T-helper 9 cell (primary cell): ENCODE results near the gene SAFB2.

Source experiments
- DNase-seq: peaks from one replicate; pipeline ENCODE4 v3.0.0-alpha.2; 2020
- total RNA-seq, 2 donors: gene quantifications; one replicate each; lab custom pipeline; 2026; lab: John Stamatoyannopoulos, UW

The SAFB2 gene
- total RNA-seq: 131 to 240 reads per million in 2 donors

DNA sequence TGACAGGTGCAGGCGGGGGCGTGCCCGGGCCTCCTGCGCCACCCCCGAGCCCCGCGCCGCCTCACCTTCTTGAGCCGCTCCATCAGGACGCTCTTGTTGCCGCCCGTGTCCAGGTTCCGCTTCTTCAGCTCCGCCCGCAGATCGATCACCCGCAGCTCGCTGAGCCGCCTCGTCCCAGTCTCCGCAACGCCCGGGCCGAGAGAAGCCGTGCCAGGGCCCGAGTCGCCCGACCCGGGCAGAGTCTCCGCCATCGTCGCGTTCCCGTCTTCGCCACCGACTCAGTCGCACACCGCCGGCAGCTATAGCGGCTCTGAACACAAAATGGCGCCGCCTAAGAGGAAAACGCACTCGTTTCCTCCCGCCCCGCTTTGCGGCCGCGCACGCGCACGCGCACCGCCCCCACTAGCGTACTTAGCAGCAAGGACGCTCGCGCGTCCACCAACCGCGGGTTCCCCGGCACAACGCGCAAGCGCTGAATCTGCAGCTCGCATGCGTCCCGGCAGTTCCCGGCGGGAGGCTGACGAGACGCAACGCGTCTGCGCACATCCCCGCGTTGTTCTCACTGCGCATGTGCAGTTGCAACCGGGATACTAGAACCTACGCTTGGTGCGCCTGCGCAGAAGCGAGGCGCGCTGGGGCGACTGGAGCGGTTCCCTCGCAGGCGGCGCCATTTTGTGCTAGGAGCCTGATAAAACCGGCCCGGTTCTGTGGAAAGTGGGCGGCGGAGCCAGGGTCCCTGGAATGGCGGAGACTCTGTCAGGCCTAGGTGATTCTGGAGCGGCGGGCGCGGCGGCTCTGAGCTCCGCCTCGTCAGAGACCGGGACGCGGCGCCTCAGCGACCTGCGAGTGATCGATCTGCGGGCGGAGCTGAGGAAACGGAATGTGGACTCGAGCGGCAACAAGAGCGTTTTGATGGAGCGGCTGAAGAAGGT, at the start of gene SAFB2, which contains the start of gene SAFB:
SAFB2 (minus strand) TSS at position 312 of the 932 bp plus-strand sequence; CDS start at position 251, 61 bp downstream.
SAFB (plus strand) TSS at position 619 of the 932 bp plus-strand sequence; CDS start at position 742, 123 bp downstream.
- DNase-seq: peak; percentile 97

DNA sequence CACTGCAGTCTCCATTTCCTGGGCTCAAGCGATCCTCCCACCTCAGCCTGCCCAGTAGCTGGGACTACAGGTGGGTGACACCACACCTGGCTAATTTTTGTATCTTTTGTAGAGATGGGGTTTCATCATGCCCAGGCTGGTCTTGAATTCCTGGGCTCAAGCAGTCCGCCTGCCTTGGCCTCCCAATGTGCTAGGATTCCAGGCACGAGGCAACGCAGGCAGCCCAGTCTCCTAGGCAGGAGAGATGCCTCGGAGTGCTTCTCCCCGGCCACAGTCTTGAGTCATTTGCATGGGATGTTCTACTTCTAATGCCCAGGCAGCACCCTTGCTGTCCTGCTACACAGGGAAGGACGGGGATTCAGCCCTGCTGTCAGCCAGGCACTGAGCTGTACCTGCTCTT, 49.0 kb upstream of the SAFB2 start:
- DNase-seq: no peak

DNA sequence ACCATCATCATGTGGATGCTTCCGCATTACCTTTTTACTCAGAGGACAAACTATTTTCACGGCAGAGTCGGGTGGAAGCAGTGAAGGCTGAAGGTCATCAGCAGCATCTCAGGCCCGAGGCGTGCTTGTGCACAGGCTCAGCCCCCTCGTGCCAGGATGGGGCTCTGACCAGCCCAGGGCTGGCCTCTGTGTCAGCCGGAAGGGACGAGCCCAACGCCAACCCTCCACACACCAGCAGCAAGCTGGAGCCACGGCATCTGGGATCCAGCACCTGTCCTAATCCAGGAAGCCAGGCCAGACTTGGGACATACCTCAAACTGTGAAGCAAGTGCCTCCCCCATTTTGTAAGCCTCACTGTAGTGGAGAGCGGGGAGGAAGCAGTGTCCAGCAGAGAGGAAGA, 46.6 kb upstream of the SAFB2 start:
- no peak for DNase-seq

DNA sequence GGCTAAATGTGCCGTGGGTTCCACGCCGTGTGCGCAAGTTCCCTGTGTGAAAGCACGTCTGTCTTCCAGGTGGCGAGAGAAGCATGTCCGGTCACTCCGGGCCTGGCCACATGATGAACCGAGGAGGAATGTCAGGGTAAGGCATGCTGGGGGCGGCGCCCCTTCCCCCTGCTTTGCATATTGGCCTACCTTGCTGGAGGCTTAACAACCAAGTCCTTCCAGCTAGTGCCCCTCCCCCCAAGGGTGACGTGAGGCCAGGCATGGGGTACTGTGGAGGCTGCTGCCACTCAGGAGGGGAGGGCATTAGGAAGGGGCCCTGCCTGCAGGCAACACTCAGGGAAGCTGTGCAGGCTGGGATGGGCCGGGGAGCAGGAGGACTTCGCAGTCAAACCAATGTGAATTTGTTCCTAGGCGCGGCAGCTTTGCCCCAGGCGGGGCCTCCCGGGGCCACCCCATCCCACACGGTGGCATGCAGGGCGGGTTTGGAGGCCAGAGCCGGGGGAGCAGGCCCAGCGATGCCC, 45.2 kb upstream of the SAFB2 start:
- DNase-seq: no peak

DNA sequence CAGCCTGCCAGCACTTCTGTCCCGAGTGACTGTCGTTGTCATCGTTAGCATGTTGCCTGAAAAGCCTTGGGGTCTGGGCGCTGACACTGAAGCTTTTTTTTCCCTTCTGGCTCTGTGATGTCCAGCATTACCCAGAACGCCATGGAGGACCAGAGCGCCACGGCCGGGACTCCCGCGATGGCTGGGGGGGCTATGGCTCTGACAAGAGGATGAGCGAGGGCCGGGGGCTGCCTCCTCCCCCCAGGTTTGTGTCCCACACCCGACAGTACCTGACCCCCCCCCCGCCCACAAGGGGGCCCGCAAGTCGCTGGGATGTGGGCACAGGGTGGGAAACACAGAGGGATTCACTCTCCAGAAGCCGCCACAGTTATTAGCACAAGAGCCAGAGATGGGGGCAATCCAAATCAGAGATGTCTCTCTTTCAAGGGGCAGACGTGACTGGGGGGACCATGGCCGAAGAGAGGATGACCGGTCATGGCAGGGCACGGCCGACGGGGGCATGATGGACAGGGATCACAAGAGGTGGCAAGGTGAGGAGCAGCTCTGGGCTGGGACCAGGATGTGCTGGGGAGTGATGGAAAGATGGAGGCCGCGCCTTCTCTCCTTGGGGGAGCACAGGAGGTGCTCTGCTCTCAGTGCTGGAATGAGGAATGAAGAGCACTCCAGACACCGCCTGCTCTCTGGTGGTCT, 44.5 kb upstream of the SAFB2 start:
- no peak for DNase-seq

DNA sequence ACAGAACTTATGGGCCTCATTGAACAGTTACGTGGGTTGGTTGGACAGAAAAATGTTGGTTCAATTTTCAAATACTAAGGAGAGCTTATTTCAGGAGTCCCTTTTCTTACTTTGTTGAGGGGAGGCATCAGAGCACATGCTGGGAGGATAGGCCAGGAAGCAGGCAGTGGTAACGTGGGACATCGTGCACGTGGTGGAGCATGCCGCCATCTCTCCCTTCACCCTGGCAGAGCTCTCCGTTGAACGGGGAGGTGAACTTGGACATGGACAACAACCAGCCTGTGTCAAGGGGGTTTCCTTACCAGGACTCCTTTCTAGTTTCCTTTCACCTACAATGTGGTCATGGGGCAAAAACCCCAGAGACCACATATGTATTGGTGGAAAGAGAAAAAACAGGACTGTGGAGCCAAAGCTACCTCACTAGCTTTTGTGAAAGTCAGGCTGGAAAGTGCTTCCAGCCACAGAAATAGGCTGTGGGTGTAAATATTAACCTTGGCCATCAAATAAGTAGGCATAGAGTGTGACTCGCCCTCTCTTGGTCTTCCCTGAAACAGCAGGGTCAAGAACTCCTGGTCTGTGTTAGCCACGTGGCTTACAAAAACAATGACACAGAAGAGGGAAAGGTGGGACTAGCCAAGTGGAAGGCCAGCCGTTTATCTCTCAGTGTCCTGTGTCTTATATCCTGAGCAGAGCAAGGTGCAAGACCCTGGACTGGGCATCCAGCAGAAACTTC, 43.4 kb upstream of the SAFB2 start:
- DNase-seq: no peak

DNA sequence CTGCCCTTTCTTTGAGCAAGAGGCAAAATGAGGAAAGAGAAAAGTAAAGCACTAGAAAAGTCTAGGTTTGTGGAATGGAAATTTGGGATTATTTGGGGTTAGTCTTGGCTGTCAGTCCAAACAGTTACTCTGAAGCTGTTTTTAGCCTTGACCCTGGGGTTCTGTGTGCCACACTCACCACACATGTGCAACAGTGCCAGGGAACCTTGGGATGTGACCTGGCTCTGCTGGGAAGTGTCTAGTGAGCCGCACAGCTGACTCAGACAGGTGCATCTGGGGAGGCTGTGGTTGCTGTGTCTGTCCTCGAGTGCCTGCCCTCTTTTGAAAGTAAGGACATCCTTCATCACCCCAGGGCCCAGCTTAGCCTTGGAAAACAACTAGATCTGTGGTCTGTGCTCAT, 41.9 kb upstream of the SAFB2 start:
- DNase-seq: no peak

DNA sequence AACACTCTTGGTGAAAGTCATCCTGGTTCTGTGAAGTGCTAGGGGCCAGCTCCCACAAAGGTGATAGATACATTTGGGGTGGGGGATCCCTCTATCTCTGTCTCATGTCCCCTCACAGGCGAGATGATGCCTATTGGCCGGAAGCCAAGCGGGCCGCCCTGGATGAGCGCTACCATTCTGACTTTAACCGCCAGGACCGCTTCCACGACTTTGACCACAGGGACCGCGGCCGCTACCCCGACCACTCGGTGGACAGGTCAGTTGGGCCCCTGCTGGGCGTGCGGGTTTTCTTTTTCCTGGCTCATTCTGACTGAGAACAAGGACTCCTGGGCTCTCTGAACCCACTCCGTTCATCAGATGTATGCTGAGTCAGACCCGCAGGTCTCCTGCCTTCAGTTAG, 41.3 kb upstream of the SAFB2 start:
- no peak for DNase-seq

DNA sequence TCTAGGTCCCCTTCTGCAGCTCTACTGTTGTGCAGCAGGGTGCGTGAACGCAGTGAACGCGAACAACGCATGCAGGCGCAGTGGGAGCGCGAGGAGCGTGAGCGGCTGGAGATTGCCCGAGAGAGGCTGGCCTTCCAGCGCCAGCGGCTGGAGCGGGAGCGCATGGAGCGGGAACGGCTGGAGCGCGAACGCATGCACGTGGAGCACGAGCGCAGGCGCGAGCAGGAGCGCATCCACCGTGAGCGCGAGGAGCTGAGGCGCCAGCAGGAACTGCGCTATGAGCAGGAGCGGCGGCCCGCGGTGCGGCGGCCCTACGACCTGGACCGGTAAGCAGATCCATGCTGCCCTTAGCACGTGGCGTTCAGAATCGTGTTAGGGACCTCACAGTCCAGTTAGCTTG, 38.9 kb upstream of the SAFB2 start:
- no peak for DNase-seq

DNA sequence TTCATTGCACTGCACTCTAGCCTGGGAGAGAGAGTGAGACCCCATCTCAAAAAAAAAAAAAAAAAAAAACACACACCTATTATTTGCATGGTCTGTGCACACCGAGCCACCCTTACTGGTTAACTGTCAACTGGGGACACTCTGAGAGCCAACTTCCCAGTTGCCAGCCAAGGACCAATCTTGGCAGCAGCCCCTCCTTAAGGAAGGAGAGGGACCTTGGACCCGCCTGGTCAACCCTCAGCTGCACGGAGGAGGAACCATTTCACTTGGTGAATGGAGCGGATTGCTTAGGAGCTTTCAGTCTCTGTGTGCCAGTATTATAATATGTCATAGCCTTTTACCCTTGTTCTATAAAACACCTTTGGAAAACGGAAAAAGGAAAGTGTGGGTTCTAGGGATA, 32.8 kb upstream of the SAFB2 start:
- no peak for DNase-seq

DNA sequence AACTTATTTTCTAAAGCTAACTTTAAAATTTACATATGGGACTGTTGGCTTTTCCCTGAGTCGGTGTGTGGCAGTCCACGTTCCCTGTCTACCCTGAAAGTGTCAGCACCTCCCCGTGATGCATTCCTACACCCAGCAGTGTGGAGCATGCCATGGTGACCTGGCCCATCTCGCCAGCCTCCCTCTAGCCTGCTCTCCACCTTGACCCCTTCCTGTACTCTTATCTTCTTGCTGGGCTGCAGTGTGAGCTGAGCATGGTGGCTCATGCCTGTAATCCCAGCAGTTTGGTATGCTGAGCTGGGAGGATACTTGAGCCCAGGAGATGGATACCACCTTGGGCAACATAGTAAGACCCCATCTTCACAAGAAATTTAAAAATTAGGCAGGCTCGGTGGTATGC, 32.4 kb upstream of the SAFB2 start:
- DNase-seq: no peak

DNA sequence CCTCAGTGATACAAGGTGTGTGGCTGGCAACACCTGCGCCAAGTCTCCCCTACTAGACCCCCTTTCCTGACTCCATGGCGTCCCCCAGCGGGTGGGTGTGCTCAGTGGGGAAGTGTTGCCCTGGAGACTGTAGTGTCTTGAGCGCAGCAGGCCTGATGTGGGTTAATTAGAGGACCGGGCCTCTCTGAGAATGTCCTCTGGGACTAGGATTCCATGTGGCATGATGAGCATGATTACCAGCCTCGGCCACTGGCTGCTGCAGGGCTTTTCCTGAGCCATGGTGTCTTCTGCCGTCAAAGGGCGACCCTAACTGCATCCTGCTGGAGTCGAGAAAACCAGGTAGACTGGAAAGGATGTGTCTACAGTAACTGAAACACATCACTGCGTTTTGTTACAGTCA, 29.7 kb upstream of the SAFB2 start:
- no peak for DNase-seq

DNA sequence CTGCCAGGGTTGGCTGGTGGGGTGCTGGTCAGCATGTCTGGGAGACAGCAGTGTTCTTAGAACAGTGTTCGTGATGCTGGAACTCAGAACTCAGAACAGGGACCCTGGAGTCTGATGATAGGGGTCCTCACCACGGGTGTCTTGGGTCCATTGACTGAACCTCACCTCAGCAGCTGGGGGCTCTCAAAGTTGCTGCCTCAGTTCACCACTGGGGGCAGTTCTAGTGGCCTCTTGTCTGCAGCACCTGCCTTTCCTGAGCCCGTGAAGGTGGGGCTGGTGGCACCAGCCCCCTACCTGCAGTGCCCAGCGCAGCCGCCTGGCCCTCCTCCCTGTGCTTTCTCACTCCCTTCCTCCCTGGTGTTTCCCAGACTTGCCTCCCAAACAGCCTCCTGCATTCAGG, 28.8 kb upstream of the SAFB2 start:
- DNase-seq: no peak

DNA sequence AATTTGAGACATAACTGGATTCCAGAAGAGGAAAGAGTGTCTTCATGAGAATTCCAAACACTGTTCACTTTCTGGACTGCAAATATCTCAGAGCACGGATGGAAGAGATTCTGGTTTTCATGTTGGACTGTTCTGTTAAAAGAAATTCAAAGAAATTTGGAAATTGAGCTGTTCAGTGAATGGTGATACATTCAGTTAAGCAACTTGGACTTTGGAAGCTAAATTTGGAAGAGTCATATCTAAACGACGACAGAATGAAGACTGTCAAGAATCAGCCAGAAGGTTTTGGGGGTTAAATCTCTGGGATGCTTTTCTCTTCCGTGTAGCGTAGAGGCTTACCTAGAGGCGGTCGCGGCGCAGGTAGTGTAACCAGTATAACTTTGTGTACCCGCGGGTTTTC, 25.9 kb upstream of the SAFB2 start:
- no peak for DNase-seq

DNA sequence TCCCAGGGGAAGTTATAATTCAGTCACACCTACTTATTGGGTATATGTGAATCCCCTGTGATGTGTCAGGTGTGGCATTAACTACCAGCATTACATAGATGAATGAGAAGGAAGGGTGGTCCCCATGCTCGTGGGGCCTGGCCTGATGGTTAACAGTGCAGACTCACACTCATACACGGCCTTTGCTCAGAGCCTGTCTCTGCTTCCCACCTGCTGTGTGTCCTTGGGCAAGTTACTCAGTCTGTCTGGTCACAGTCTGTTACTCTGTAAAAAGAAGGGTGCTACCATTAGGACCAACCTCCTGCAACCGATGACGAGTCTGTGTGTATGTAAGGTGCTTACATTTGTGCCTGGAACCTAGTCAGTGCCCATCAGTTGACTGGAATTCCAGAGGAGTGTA, 24.1 kb upstream of the SAFB2 start:
- DNase-seq: no peak

DNA sequence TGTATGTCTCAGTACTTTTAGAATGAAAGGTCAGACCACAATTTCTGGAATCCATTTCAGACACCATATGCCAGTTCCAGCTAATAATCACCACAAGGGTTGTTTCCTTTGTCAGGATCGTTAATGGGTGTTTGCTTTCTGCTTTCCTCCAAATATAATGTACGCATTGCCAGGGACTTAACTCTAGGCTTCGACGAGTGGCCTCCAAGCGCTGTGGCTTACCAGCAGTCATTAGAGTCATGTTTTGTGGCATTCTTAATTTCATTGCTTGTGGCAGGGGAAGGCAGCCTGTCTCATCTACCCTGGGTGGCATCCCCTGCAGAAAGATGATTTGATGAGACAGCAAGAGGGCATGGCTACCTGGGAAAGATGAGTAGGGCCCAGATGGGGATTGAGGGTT, 22.8 kb upstream of the SAFB2 start:
- DNase-seq: no peak

DNA sequence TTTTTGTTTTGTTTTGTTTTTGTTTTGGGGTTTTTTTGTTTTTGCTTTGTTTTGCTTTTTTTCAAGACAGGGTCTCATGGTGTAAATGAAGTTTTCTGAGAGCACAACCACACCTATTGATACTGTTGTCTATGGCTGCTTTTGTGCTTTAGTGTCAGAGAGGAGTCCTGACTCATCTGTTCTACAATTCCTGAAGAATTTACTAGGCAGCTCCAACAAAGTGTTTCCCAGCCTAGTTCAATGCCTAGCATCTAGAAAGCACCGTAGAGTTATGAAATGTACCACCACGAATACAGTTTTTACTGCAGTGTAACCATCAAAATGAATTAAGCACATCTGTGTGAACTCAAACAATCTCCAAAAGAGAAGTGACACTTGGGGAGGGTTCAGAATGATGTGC, 21.5 kb upstream of the SAFB2 start:
- DNase-seq: no peak

DNA sequence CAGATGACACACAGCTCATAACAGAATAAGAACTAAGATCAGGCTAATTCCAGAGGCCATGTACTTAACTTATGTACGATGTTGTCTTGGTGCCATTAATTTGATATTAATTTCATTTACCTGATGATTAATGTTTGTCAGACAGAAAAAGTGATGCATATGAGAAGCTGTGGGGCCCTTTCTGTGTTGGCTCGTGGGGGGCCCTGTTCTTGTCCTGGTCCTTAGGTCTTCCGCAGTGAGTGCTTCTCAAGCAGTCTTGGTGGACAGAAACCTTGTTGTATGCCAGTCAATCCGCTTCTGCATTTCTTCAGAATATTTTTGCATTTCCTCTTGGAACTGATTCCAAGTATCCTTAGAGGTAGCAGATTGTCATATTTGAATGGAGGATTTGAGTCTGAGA, 20.5 kb upstream of the SAFB2 start:
- DNase-seq: no peak

DNA sequence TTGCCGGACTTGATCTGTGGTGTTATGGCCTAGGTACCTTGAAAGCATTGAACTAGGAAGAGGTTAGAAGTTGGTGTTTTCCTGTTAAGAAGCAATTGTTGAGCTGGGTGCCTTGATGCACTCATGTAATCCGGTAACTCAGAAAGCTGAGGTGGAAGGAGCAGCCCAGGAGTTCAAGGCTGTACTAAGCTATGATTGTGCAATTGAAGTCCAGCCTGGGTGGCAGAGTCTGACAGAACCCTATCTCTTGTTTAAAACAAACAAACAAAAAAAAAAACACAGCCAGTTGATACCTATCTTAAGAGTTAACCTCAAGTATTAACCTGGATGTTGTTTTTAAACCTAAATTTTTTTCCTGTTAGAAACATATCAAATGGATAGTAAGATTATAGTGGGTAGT, 19.6 kb upstream of the SAFB2 start:
- no peak for DNase-seq

DNA sequence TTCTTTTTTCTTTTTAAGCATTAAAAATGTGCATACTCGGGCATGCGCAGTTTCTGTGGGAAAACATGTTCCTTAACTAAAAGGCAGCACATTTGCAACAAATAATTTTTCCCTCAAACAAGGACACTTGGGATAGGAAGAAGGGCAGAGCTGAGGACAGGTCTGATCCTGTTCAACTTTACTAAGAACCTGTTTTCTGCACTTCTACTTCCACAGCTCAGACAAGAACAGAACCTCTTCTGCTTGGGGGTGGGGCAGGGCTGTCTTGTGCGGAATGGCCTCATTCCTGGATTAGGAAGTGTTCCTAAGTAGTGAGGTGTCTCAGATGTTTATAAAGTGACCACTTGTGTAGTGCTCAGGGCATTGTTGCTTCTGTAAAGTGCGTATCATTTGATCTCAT, 18.6 kb upstream of the SAFB2 start:
- DNase-seq: no peak

DNA sequence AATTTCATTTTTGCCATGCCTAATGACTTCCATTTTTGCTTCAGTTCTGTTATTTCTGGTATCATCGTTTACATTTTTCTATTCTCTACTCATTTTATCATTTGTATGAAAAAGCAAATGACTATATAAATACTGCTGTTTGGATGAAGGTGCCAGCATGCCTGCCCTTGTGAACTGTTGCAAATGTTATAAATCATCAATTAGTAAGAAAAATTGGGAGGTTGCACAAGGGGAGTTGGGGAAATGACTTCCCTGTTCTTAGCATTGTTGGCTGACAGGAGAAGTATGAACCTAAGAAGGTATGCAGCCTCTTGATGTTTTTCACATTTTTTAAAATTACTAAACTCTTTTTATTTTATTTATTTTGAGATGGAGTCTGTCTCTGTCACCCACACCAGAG, 15.4 kb upstream of the SAFB2 start:
- no peak for DNase-seq

DNA sequence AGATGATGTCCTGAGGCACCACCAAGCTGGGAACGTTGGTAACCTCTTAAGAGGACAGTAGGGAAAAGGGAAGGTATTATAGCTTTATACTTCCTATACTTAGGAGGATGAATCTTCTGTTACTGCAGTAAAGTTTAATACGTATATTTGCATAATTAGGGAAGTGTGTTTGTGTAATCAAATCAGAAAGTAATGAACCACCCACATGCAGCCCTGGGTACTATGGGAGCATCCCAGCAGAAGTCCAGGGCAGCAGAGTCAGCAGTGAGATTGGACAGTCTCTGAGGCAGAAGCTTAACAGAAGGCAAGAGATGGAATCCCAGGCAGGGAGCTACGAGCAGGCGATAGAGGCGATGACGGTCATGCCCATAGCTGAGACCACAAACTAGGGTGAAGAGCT, 12.9 kb upstream of the SAFB2 start:
- no peak for DNase-seq

DNA sequence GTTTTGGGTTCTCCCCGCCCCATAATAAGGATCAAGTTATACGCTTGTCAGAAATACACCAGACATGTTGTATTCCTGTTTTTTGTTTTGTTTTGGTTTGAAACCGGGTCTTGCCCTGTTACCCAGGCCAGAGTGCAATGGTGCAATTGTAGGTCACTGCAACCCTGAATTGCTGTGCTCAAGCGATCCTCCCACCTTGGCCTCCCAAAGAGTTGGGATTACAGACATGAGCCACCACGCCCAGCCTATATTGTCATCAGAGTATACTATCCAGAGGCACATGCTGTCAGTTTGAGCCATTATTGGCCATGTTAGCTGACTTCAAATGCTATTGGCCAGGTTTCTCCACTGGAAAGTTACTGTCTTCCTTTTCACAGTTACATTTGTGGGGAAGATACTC, 10.1 kb upstream of the SAFB2 start:
- no peak for DNase-seq
